ENCODE results near the gene CMTM7. TPM values are rescaled to one million over a fixed set of nuclear protein-coding genes. Genes with fewer than 3 reads are reported as not detected.
A peak's percentile ranks its signal among the peaks of the same experiment; 100 is the strongest.

Gene CMTM7
- total and polyA plus RNA-seq, 2 of the 13 experiments (the other 11 are each of a cell fraction or from before 2014, with no cell fraction given), result 20.9 to 21.4 TPM

DNA sequence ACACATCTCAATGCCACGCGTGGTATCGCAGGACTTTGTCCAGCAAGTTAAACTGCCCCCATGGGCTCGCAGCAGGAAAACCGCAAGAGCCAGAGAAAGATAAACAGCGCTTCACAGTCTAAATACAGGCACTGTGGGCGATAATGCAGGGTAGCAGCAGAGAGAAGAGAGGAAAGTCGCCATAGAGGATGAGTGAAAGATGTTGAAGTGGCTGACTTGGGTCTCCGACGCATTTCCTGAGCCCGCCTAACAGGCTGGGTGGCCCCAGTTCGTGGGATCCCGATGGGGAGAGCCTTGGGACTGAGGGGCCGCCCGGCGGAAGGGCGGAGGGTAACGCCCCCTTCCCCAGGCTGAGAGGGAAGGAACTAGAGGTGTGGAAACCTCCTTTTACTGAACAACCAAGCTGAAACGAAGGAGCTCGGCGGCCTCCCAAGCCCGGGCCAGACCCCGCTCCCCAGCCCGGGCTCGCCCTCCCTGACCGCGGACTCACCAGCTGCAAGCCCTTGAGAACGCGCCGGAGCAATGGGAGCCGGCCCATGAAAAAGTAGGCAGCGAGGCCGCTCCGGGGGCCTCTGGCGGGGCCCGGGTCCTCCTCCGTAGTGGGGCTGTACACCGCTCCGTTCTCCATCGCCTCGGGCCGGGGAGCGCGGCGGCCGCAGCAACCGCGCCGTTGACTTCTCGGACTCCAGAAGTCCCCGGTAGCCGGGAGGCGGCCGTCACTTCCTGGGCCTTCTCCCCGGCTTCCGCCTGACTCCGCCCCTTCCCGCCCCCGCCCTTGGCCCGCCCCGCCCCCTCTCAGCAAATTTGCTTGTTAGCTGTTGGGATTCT, 110.7 kb downstream of the CMTM7 start, which contains the start of gene CMTM6 (continued):
- TF ChIP-seq RORA (CRISPR knock-in tag; IDR thresholded peaks at IDR 0.05) (no peak), E2F5 (CRISPR knock-in tag; conservative IDR thresholded peaks at IDR 0.05) (no peak), ZNF367 (CRISPR knock-in tag; IDR thresholded peaks at IDR 0.05; ENCODE audit: borderline replicate concordance) (no peak), NONO (IDR thresholded peaks at IDR 0.05) (no peak), NONO (CRISPR knock-in tag; conservative IDR thresholded peaks at IDR 0.05) (no peak), ELF1 (CRISPR knock-in tag; IDR thresholded peaks at IDR 0.05) (no peak), HMGA1 (CRISPR knock-in tag; conservative IDR thresholded peaks at IDR 0.05) (no peak), MAFG (CRISPR knock-in tag; IDR thresholded peaks at IDR 0.05) (no peak), RBAK (CRISPR knock-in tag; IDR thresholded peaks at IDR 0.05) (no peak), TEF (CRISPR knock-in tag; IDR thresholded peaks at IDR 0.05) (no peak), MYNN (CRISPR knock-in tag; IDR thresholded peaks at IDR 0.05; ENCODE audit: low read depth) (no peak), ZNF746 (CRISPR knock-in tag; IDR thresholded peaks at IDR 0.05) (no peak), NCOR1 (IDR thresholded peaks at IDR 0.05; ENCODE audit: borderline replicate concordance, low read length) (no peak), KMT2B (CRISPR knock-in tag; IDR thresholded peaks at IDR 0.05) (peak; percentile 63; the same call in 1 of the 2 replicates), ZBED4 (CRISPR knock-in tag; IDR thresholded peaks at IDR 0.05; ENCODE audit: borderline replicate concordance) (no peak), SMARCE1 (IDR thresholded peaks at IDR 0.05; ENCODE audit: borderline replicate concordance) (no peak), CC2D1A (CRISPR knock-in tag; IDR thresholded peaks at IDR 0.05) (no peak), ZNF143 (CRISPR knock-in tag; IDR thresholded peaks at IDR 0.05) (no peak), TCF7L2 (IDR thresholded peaks at IDR 0.05; ENCODE audit: low read depth, low read length) (no peak), ZEB1 (IDR thresholded peaks at IDR 0.05; ENCODE audit: insufficient replicate concordance, low read depth) (no peak), CHD4 (IDR thresholded peaks at IDR 0.05; ENCODE audit: borderline replicate concordance, low read length) (no peak), NR2F6 (IDR thresholded peaks at IDR 0.05) (no peak), NR2F6 (CRISPR knock-in tag; IDR thresholded peaks at IDR 0.05) (no peak), ZNF263 (CRISPR knock-in tag; IDR thresholded peaks at IDR 0.05) (no peak), ZNF138 (CRISPR knock-in tag; IDR thresholded peaks at IDR 0.05; ENCODE audit: low read depth) (no peak)
- TF ChIP-seq, protein P1, sequence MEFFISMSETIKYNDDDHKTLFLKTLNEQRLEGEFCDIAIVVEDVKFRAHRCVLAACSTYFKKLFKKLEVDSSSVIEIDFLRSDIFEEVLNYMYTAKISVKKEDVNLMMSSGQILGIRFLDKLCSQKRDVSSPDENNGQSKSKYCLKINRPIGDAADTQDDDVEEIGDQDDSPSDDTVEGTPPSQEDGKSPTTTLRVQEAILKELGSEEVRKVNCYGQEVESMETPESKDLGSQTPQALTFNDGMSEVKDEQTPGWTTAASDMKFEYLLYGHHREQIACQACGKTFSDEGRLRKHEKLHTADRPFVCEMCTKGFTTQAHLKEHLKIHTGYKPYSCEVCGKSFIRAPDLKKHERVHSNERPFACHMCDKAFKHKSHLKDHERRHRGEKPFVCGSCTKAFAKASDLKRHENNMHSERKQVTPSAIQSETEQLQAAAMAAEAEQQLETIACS (CRISPR knock-in tag; IDR thresholded peaks at IDR 0.05), result no peak
